Measurements from ENCODE around the gene BIRC6. TPM values are rescaled to one million over a fixed set of nuclear protein-coding genes. Genes with fewer than 3 reads are reported as not detected.

BIRC6 gene
- 56.8 to 63.1 TPM (median 59.1 TPM) in 3 replicates for total RNA-seq (2021)
- percentile 82 among the genes with signal in this experiment for Bru-seq, nascent RNA
- long read RNA-seq, experiment 1, partial matches to known transcripts = 93 of 112 reads
- long read RNA-seq, experiment 1, other reads (novel, unspliced or antisense) = 18 of 112 reads
- long read RNA-seq, experiment 2, partial matches to known transcripts = 36 of 53 reads
- long read RNA-seq, experiment 2, other reads (novel, unspliced or antisense) = 17 of 53 reads
- long read RNA-seq, experiment 3 = 0 reads

- CTCF ChIA-PET = no interaction called here
- H3K36me3 Mint-ChIP-seq = peaks cover 14% of the 10 kb centered on the region
- ATAC-seq (peak; percentile 86), DNase-seq (ENCODE audit: low spot score) (peak; percentile 96)
- H3K27me3 Mint-ChIP-seq (ENCODE audit: low read depth) = no peaks in the 10 kb centered on the region
- H3K9me3 Mint-ChIP-seq = peaks cover 5% of the 10 kb centered on the region
- H3K4me3 Mint-ChIP-seq = peak within 1 kb of the TSS; percentile 87
- H3K27ac Mint-ChIP-seq = peak within 1 kb of the TSS; percentile 98
- POLR2A ChIA-PET = interaction anchor here (0.5 to 1.2 kb wide), 3 partner anchors 79 to 317 kb away, joined by 3 to 5 read pairs (median 4); partner anchors contain the start of genes DPY30 and YIPF4
- H3K4me1 Mint-ChIP-seq = peaks cover 30% of the 10 kb centered on the region
- TF ChIP-seq JUN (CRISPR knock-in tag; IDR thresholded peaks at IDR 0.05) (0 out of 2 replicates have a peak, but pooled peaks have one; percentile 42), CREM (CRISPR knock-in tag; IDR thresholded peaks at IDR 0.05) (peak; percentile 86), NR3C1 (CRISPR knock-in tag; conservative IDR thresholded peaks at IDR 0.05; ENCODE audit: low read depth) (no peak), RORB (CRISPR knock-in tag; IDR thresholded peaks at IDR 0.05) (no peak), CDX4 (CRISPR knock-in tag; IDR thresholded peaks at IDR 0.05; ENCODE audit: borderline replicate concordance) (no peak), ZBTB21 (CRISPR knock-in tag; IDR thresholded peaks at IDR 0.05; ENCODE audit: borderline replicate concordance) (no peak), ZNF512 (CRISPR knock-in tag; IDR thresholded peaks at IDR 0.05; ENCODE audit: borderline replicate concordance) (no peak), ZNF671 (CRISPR knock-in tag; IDR thresholded peaks at IDR 0.05) (no peak), ATF1 (CRISPR knock-in tag; IDR thresholded peaks at IDR 0.05) (peak; percentile 56; the same call in 1 of the 2 replicates), ZNF396 (CRISPR knock-in tag; IDR thresholded peaks at IDR 0.05; ENCODE audit: borderline replicate concordance) (no peak), OVOL2 (CRISPR knock-in tag; IDR thresholded peaks at IDR 0.05; ENCODE audit: borderline replicate concordance) (no peak), MLX (CRISPR knock-in tag; IDR thresholded peaks at IDR 0.05) (peak; percentile 71; the same call in 1 of the 2 replicates), ZNF423 (CRISPR knock-in tag; IDR thresholded peaks at IDR 0.05) (no peak), ZSCAN18 (CRISPR knock-in tag; IDR thresholded peaks at IDR 0.05) (no peak), ESRRA (CRISPR knock-in tag; IDR thresholded peaks at IDR 0.05; ENCODE audit: borderline replicate concordance) (peak; percentile 33; the same call in 1 of the 2 replicates), FOXP4 (CRISPR knock-in tag; IDR thresholded peaks at IDR 0.05) (0 out of 2 replicates have a peak, but pooled peaks have one; percentile 22), PRRX2 (CRISPR knock-in tag; IDR thresholded peaks at IDR 0.05) (no peak), USF1 (CRISPR knock-in tag; IDR thresholded peaks at IDR 0.05) (peak; percentile 59; the same call in 1 of the 2 replicates), GABPB1 (CRISPR knock-in tag; IDR thresholded peaks at IDR 0.05) (peak; percentile 88), NFE2L1 (CRISPR knock-in tag; IDR thresholded peaks at IDR 0.05) (no peak), FOXK1 (CRISPR knock-in tag; IDR thresholded peaks at IDR 0.05) (peak; percentile 66; the same call in 1 of the 2 replicates), E2F4 (CRISPR knock-in tag; IDR thresholded peaks at IDR 0.05; ENCODE audit: borderline replicate concordance, low read depth) (no peak), AR (CRISPR knock-in tag; IDR thresholded peaks at IDR 0.05) (0 out of 2 replicates have a peak, but pooled peaks have one; percentile 5), IRF1 (CRISPR knock-in tag; IDR thresholded peaks at IDR 0.05) (no peak)
Observed at GRCh38 chr2:32356681-32357317, at the start of gene BIRC6. TSS of gene BIRC6 (plus strand) at chr2:32357023. CDS start at chr2:32357162, 139 bp downstream.
